Measurements from ENCODE around the gene MBNL2. TPM values are rescaled to one million over a fixed set of nuclear protein-coding genes. Genes with fewer than 3 reads are reported as not detected.

MBNL2 gene
- total and polyA plus RNA-seq, 2 of the 4 experiments (the other 2 are of a cell fraction) = 26.9 to 103 TPM

DNA sequence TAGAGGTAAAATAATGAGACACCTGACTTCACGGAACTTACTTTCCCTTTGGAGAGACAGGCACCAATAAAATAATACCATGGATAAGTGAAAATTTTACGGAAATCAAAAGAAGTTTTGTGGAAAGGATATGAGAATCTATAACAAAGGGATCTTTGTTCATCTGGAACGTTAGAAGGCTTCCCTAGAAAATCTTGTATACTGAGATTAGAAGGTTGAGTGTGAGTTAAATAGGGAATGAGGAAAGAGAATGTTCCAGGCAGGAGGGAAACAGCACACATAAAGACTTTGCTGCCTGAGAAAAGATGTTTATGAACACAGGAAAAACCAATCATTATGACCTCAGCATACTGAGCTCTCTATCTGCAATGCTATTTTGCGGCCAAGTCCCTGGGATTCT, 192.3 kb downstream of the MBNL2 start:
- Histone ChIP-seq H2BK5ac (ENCODE audit: low read depth, low read length, poor library complexity, severe bottlenecking) (no peak overlapping the region), H3K4ac (ENCODE audit: low read depth, low read length) (no peak overlapping the region), H3K23ac (ENCODE audit: low read depth, low read length) (no peak overlapping the region), H4K20me1 (ENCODE audit: insufficient read depth, low read length) (no peaks in the 10 kb centered on the region), H3K14ac (replicated peaks; ENCODE audit: low read depth, low read length) (no peak overlapping the region), H2AK5ac (ENCODE audit: low read depth, low read length) (no peak overlapping the region), H3K56ac (ENCODE audit: extremely low read depth, insufficient read depth, low read length) (no peak overlapping the region), H4K8ac (ENCODE audit: low read depth in 2 of 2, low read length in 2 of 2) (no peak overlapping the region), H2AFZ (replicated peaks; ENCODE audit: low read length, poor library complexity) (no peak overlapping the region), H3K4me1 (ENCODE audit: control insufficient read depth, insufficient read depth, low read length) (no peaks in the 10 kb centered on the region), H3K9me1 (ENCODE audit: insufficient read depth, low read length) (no peaks in the 10 kb centered on the region), H3K4me3 (ENCODE audit: insufficient read depth, low read depth, low read length) (no peak overlapping the region), H3K36me3 (ENCODE audit: control insufficient read depth, insufficient read depth, low read length) (no peaks in the 10 kb centered on the region), H3K18ac (ENCODE audit: low read depth, low read length) (no peak overlapping the region), H2BK20ac (ENCODE audit: low read depth, low read length) (no peak overlapping the region), H3K4me2 (ENCODE audit: low read depth, low read length) (no peak overlapping the region), H2BK15ac (ENCODE audit: low read depth, low read length) (no peak overlapping the region), H2AK9ac (replicated peaks; ENCODE audit: low read depth, low read length, poor library complexity) (no peak overlapping the region), H2BK120ac (ENCODE audit: low read depth, low read length) (no peak overlapping the region), H4K5ac (ENCODE audit: low read depth, low read length) (no peak overlapping the region), H3K9ac (ENCODE audit: low read depth, low read length) (no peak overlapping the region), H3K27ac (ENCODE audit: insufficient read depth, low read length) (no peak overlapping the region), H4K91ac (ENCODE audit: insufficient read depth, low read depth, low read length) (no peak overlapping the region), H3K79me1 (ENCODE audit: low read depth in 1 of 2, low read length in 2 of 2) (no peaks in the 10 kb centered on the region), H3K27me3 (ENCODE audit: control insufficient read depth, insufficient read depth, low read length) (peaks cover 3% of the 10 kb centered on the region; the same call in 1 of the 2 replicates), H3K9me3 (ENCODE audit: control insufficient read depth, insufficient read depth, low read length) (no peaks in the 10 kb centered on the region)
- POLR2A ChIA-PET (ENCODE audit: unreplicated experiment) = no interaction called here
- no peak for ATAC-seq (ENCODE audit: low read depth)
- dilution Hi-C loops (cut with HindIII; ENCODE audit: low sequenced_read_pairs, unreplicated experiment) = no loop called here
- no TSS peak for BruUV-seq (replicated peaks)
- no CpG with 5 or more reads among the region's 4 CpGs for WGBS, 2 experiments (ENCODE audit: extremely low coverage in 2 of 2, insufficient read length in 1 of 2)
- CTCF ChIA-PET = no interaction called here
- DNase-seq = no peak
- intact Hi-C loops (cut with micrococcal nuclease) = no loop called here
- TF ChIP-seq RFX5 (IDR thresholded peaks at IDR 0.05; ENCODE audit: low read depth, low read length) (no peak), CHD1 (IDR thresholded peaks at IDR 0.05; ENCODE audit: low read depth, low read length) (no peak), RAD21 (IDR thresholded peaks at IDR 0.05; ENCODE audit: low read length) (no peak), RCOR1 (IDR thresholded peaks at IDR 0.05; ENCODE audit: insufficient replicate concordance, low read length) (no peak), FOS (IDR thresholded peaks at IDR 0.05; ENCODE audit: low read depth, low read length) (no peak), NFE2L2 (IDR thresholded peaks at IDR 0.05; ENCODE audit: low read depth, low read length) (no peak), MAZ (IDR thresholded peaks at IDR 0.05; ENCODE audit: borderline replicate concordance, low read depth, low read length) (no peak), MXI1 (IDR thresholded peaks at IDR 0.05; ENCODE audit: borderline replicate concordance, low read depth, low read length) (no peak), POLR2A (IDR thresholded peaks at IDR 0.05; ENCODE audit: low read depth, low read length) (no peak), CTCF (conservative IDR thresholded peaks at IDR 0.05; ENCODE audit: low read depth, low read length) (no peak)
- in situ Hi-C loops (cut with MboI; ENCODE audit: low sequenced_read_pairs) = no loop called here

Data from IMR-90 (cell line).